Trophoblast cell (in vitro differentiated cells and primary cell): ENCODE measurements around the gene TCFL5.
A peak's percentile ranks its signal among the peaks of the same experiment; 100 is the strongest.

ENCODE experiments used
- DNase-seq, 2 donors: peaks; one replicate each; pipeline ENCODE4 v3.0.0-alpha.2; 2016
- H2AFZ ChIP-seq: 2 replicates; pipeline ENCODE4 v1.6.1; 2013; ENCODE audit warnings: low read length, moderate library complexity, mild to moderate bottlenecking; ENCODE audit not compliant: insufficient read depth, poor library complexity
- H2AK5ac ChIP-seq: 2 replicates; pipeline ENCODE4 v1.6.1; 2013; ENCODE audit warnings: mild to moderate bottlenecking, low read length
- H2BK120ac ChIP-seq: 2 replicates; pipeline ENCODE4 v1.6.1; 2013; ENCODE audit warnings: low read length, mild to moderate bottlenecking, moderate library complexity; ENCODE audit not compliant: insufficient read depth, poor library complexity
- H2BK12ac ChIP-seq: 2 replicates; pipeline ENCODE4 v1.6.1; 2013; ENCODE audit warnings: mild to moderate bottlenecking, low read length, moderate library complexity
- H2BK5ac ChIP-seq: 2 replicates; pipeline ENCODE4 v1.6.1; 2013; ENCODE audit warnings: low read length, low read depth, moderate library complexity, mild to moderate bottlenecking; ENCODE audit not compliant: poor library complexity
- H3K14ac ChIP-seq: 2 replicates; pipeline ENCODE4 v1.6.1; 2013; ENCODE audit warnings: mild to moderate bottlenecking, low read length
- H3K18ac ChIP-seq: 2 replicates; pipeline ENCODE4 v1.6.1; 2013; ENCODE audit warnings: mild to moderate bottlenecking, low read length
- H3K23ac ChIP-seq: 2 replicates; pipeline ENCODE4 v1.6.1; 2013; ENCODE audit warnings: low read length
- H3K27ac ChIP-seq: 2 replicates; pipeline ENCODE4 v1.5.1; 2013; ENCODE audit warnings: low read depth, mild to moderate bottlenecking, inconsistent platforms, low read length, moderate library complexity
- H3K27me3 ChIP-seq: 2 replicates; pipeline ENCODE4 v1.6.1; 2013; ENCODE audit warnings: inconsistent platforms, mild to moderate bottlenecking, low read length, moderate library complexity; ENCODE audit not compliant: insufficient read depth
- H3K36me3 ChIP-seq, 2 experiments: 1 replicate in 1 of 2; 2 replicates in 1 of 2; pipeline ENCODE4 v1.6.1; 2013; ENCODE audit warnings: low read length in 2 of 2, mild to moderate bottlenecking in 2 of 2, moderate library complexity in 1 of 2; ENCODE audit not compliant: insufficient read depth in 2 of 2, control insufficient read depth in 1 of 2
- H3K4ac ChIP-seq: 2 replicates; pipeline ENCODE4 v1.6.1; 2013; ENCODE audit warnings: low read depth, mild to moderate bottlenecking, low read length, moderate library complexity
- H3K4me1 ChIP-seq, 2 experiments: 1 replicate in 1 of 2; 2 replicates in 1 of 2; pipeline ENCODE4 v1.6.1; 2013; ENCODE audit warnings: low read length in 2 of 2, mild to moderate bottlenecking in 2 of 2, moderate library complexity in 1 of 2; ENCODE audit not compliant: insufficient read depth in 2 of 2, control insufficient read depth in 1 of 2
- H3K4me2 ChIP-seq: 2 replicates; pipeline ENCODE4 v1.6.1; 2013; ENCODE audit warnings: inconsistent platforms, mild to moderate bottlenecking, low read length, moderate library complexity
- H3K4me3 ChIP-seq: 2 replicates; pipeline ENCODE4 v1.5.1; 2013; ENCODE audit warnings: mild to moderate bottlenecking, low read depth, low read length, inconsistent platforms
- H3K79me1 ChIP-seq: one replicate; pipeline ENCODE4 v1.6.1; 2013; ENCODE audit warnings: low read length
- H3K79me2 ChIP-seq: 2 replicates; pipeline ENCODE4 v1.6.1; 2013; ENCODE audit warnings: low read length, mild to moderate bottlenecking; ENCODE audit not compliant: control insufficient read depth, insufficient read depth, poor library complexity
- H3K9ac ChIP-seq: 2 replicates; pipeline ENCODE4 v1.6.1; 2013; ENCODE audit warnings: mild to moderate bottlenecking, low read length
- H3K9me3 ChIP-seq: 2 replicates; pipeline ENCODE4 v1.6.1; 2013; ENCODE audit warnings: low read depth, mild to moderate bottlenecking, control low read depth, inconsistent platforms, low read length; ENCODE audit not compliant: insufficient read depth
- H4K12ac ChIP-seq: 2 replicates; pipeline ENCODE4 v1.6.1; 2013; ENCODE audit warnings: low read depth, mild to moderate bottlenecking, low read length, moderate library complexity
- H4K8ac ChIP-seq: 2 replicates; pipeline ENCODE4 v1.6.1; 2013; ENCODE audit warnings: low read depth, mild to moderate bottlenecking, low read length, moderate library complexity
- H4K91ac ChIP-seq: one replicate; pipeline ENCODE4 v1.6.1; 2013; ENCODE audit warnings: low read depth, mild to moderate bottlenecking, low read length, moderate library complexity
- WGBS: extraction: QIAGEN DNeasy Blood & Tissue Kit; methylation state at CpG from one replicate; pipeline ENCODE4 v1.1.7; 2013; ENCODE audit warnings: missing lambda C conversion rate; ENCODE audit not compliant: insufficient read length, insufficient coverage; ENCODE audit errors: extremely low coverage; 5-methylcytosine and 5-hydroxymethylcytosine counted together

TCFL5 gene

DNA sequence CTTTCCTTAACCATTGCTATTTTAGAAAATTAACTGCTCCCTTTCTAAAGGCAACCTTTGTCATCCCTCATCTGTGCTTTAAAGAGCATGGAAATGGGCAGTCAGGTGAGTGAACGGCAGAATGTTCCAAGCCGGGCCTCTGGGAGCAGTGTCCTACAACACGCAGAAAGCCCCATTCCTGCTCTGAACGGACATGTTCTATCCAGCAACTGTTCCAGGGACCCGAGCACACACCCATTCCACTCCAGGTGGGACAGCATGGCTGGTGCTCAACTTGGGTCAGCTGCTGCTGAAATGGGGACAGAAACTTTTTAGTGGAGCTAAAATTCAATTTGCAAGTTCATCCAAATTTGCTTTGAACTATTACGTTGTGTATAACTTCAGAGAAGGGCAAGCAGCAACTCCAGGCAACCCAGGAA lies 38.0 kb upstream of the TCFL5 start:
- Histone ChIP-seq H4K12ac (no peak overlapping the region), H2BK12ac (no peak overlapping the region), H3K4me1 (peaks cover 7 to 13% of the 10 kb centered on the region in 2 experiments), H3K18ac (no peak overlapping the region), H2BK120ac (no peak overlapping the region), H2AK5ac (no peak overlapping the region), H3K27me3 (no peaks in the 10 kb centered on the region), H3K9ac (no peak overlapping the region), H3K27ac (no peak overlapping the region), H3K23ac (no peak overlapping the region), H3K9me3 (no peaks in the 10 kb centered on the region), H3K79me1 (no peaks in the 10 kb centered on the region), H2AFZ (no peak overlapping the region), H4K8ac (no peak overlapping the region), H4K91ac (no peak overlapping the region), H3K4me3 (no peak overlapping the region), H3K4me2 (no peak overlapping the region), H3K79me2 (peaks cover 1% of the 10 kb centered on the region), H2BK5ac (no peak overlapping the region), H3K14ac (no peak overlapping the region), H3K4ac (no peak overlapping the region), H3K36me3 (peaks cover 36 to 53% of the 10 kb centered on the region in 2 experiments)
- peak in 1 of 2 donors; percentile 18 for DNase-seq
- no CpG with 5 or more reads among the region's 6 CpGs for WGBS

GRCh38 chr20:62898970-62899632 lies 37.5 kb upstream of the TCFL5 start:
- H3K36me3 ChIP-seq, result peaks cover 38 to 55% of the 10 kb centered on the region in 2 experiments
- no peak overlapping the region for H2AFZ ChIP-seq
- no peak overlapping the region for H3K27ac ChIP-seq
- H3K27me3 ChIP-seq, result no peaks in the 10 kb centered on the region
- no peak overlapping the region for H2BK12ac ChIP-seq
- H3K4me2 ChIP-seq, result no peak overlapping the region
- H2BK5ac ChIP-seq, result no peak overlapping the region
- WGBS, result no CpG with 5 or more reads among the region's 16 CpGs
- H4K91ac ChIP-seq, result no peak overlapping the region
- peaks cover 1% of the 10 kb centered on the region for H3K79me2 ChIP-seq
- H2AK5ac ChIP-seq, result no peak overlapping the region
- no peak overlapping the region for H3K4me3 ChIP-seq
- H2BK120ac ChIP-seq, result no peak overlapping the region
- no peak for DNase-seq
- no peak overlapping the region for H4K8ac ChIP-seq
- no peak overlapping the region for H4K12ac ChIP-seq
- H3K9me3 ChIP-seq, result no peaks in the 10 kb centered on the region
- H3K14ac ChIP-seq, result no peak overlapping the region
- no peaks in the 10 kb centered on the region for H3K79me1 ChIP-seq
- no peak overlapping the region for H3K4ac ChIP-seq
- H3K18ac ChIP-seq, result no peak overlapping the region
- H3K4me1 ChIP-seq, result peaks cover 7 to 13% of the 10 kb centered on the region in 2 experiments
- no peak overlapping the region for H3K9ac ChIP-seq
- H3K23ac ChIP-seq, result no peak overlapping the region

GRCh38 chr20:62898093-62898964 lies 36.7 kb upstream of the TCFL5 start:
- Histone ChIP-seq H3K4me3 (no peak overlapping the region), H2AFZ (no peak overlapping the region), H3K27ac (no peak overlapping the region), H4K8ac (no peak overlapping the region), H3K4me2 (no peak overlapping the region), H3K4me1 (peaks cover 7 to 13% of the 10 kb centered on the region in 2 experiments), H3K23ac (no peak overlapping the region), H2BK5ac (no peak overlapping the region), H3K9ac (no peak overlapping the region), H3K18ac (no peak overlapping the region), H3K9me3 (no peaks in the 10 kb centered on the region), H4K91ac (no peak overlapping the region), H3K79me1 (no peaks in the 10 kb centered on the region), H3K27me3 (no peaks in the 10 kb centered on the region), H3K36me3 (peaks cover 40 to 55% of the 10 kb centered on the region in 2 experiments), H3K14ac (no peak overlapping the region), H2BK120ac (no peak overlapping the region), H3K4ac (no peak overlapping the region), H4K12ac (no peak overlapping the region), H2AK5ac (no peak overlapping the region), H2BK12ac (no peak overlapping the region), H3K79me2 (peaks cover 1% of the 10 kb centered on the region)
- no CpG with 5 or more reads among the region's 16 CpGs for WGBS
- DNase-seq, result no peak

DNA sequence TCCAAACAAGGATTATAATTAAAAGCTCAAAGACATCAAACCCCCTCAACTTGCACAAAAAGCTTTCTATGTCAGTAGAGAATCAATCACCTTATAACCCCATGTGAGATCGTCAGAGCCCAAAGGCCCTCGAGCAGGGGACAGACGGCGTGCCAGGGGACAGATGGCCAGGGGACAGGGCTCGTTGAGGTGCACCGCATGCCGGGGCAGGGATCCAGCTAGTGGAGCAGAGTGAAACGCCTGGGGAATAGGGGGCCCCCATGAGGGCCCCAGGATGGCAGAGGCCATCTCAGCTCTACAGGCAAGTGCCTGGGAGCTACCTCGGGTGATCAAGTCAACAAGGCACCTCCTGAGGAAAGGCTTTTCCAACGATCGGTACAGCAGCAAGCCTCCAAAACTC lies 36.0 kb upstream of the TCFL5 start:
- Histone ChIP-seq H4K91ac (no peak overlapping the region), H3K27me3 (no peaks in the 10 kb centered on the region), H4K8ac (no peak overlapping the region), H2AK5ac (no peak overlapping the region), H3K23ac (no peak overlapping the region), H3K14ac (no peak overlapping the region), H3K9me3 (no peaks in the 10 kb centered on the region), H3K4me2 (no peak overlapping the region), H2BK5ac (no peak overlapping the region), H2BK12ac (no peak overlapping the region), H3K79me2 (peaks cover 1% of the 10 kb centered on the region), H3K4me3 (no peak overlapping the region), H3K4me1 (peaks cover 7 to 13% of the 10 kb centered on the region in 2 experiments), H3K27ac (no peak overlapping the region), H3K36me3 (peaks cover 40 to 56% of the 10 kb centered on the region in 2 experiments), H3K4ac (no peak overlapping the region), H2BK120ac (no peak overlapping the region), H3K18ac (no peak overlapping the region), H4K12ac (no peak overlapping the region), H3K9ac (no peak overlapping the region), H3K79me1 (no peaks in the 10 kb centered on the region), H2AFZ (no peak overlapping the region)
- WGBS, result no CpG with 5 or more reads among the region's 11 CpGs
- no peak for DNase-seq
